PC-3 (cell line): ENCODE measurements around the gene C16orf96. TPM values are rescaled to one million over a fixed set of nuclear protein-coding genes. Genes with fewer than 3 reads are reported as not detected.

Experiments
- ATAC-seq: fragments of 200-7000 bp; cut with Tn5 transposase; 2 replicates; pipeline ENCODE4 v1.9.1; 2020; ENCODE audit warnings: mild to moderate bottlenecking, moderate library complexity
- BruUV-seq: library from RNA; stranded (reverse); fragments of 400-500 nt; replicated peaks from 2 replicates; lab custom pipeline; 2021; lab: Mats Ljungman, UMichigan
- CTCF ChIA-PET: fragments of 300-600 bp; sonication (Branson Sonifier 250); formaldehyde crosslinking; loops from one replicate; lab custom pipeline; 2022; ENCODE audit warnings: antibody characterized with exemption; lab: Charles Lee
- POLR2A ChIA-PET: fragments of 300-600 bp; sonication (Branson Sonifier 250); formaldehyde crosslinking; loops from one replicate; lab custom pipeline; 2022; ENCODE audit warnings: antibody characterized with exemption; ENCODE audit not compliant: unreplicated experiment; lab: Charles Lee
- DNase-seq: peaks from one replicate; pipeline ENCODE4 v3.0.0-alpha.2; 2015
- H2AFZ ChIP-seq: fragments of 300-600 bp; sonication (generic); 2 replicates; pipeline ENCODE4 v1.6.0; 2016; ENCODE audit warnings: antibody characterized with exemption, low read length
- H3F3A ChIP-seq: fragments of 300-600 bp; sonication (generic); one replicate; pipeline ENCODE4 v1.6.0; 2017; ENCODE audit warnings: antibody characterized with exemption, low read length, control low read depth, mild to moderate bottlenecking; ENCODE audit not compliant: unreplicated experiment
- H3K27ac ChIP-seq: fragments of 300-600 bp; sonication (generic); 2 replicates; pipeline ENCODE4 v1.5.1; 2016; ENCODE audit warnings: mild to moderate bottlenecking, low read length
- H3K27me3 ChIP-seq: fragments of 300-600 bp; sonication (generic); 2 replicates; pipeline ENCODE4 v1.6.1; 2016; ENCODE audit warnings: low read length, mixed read lengths
- H3K36me3 ChIP-seq: fragments of 300-600 bp; sonication (generic); 2 replicates; pipeline ENCODE4 v1.6.1; 2016; ENCODE audit warnings: low read depth, mixed run types, low read length, mixed read lengths
- H3K4me1 ChIP-seq: fragments of 300-600 bp; sonication (generic); 2 replicates; pipeline ENCODE4 v1.5.1; 2016; ENCODE audit warnings: low read length; ENCODE audit not compliant: insufficient read depth
- H3K4me2 ChIP-seq: fragments of 300-600 bp; sonication (generic); 2 replicates; pipeline ENCODE4 v1.6.0; 2016; ENCODE audit warnings: low read length
- H3K4me3 ChIP-seq: fragments of 300-600 bp; sonication (generic); 2 replicates; pipeline ENCODE4 v1.5.1; 2016; ENCODE audit warnings: mild to moderate bottlenecking, low read length, mixed read lengths
- H3K79me2 ChIP-seq: fragments of 300-600 bp; sonication (generic); 2 replicates; pipeline ENCODE4 v1.6.1; 2017; ENCODE audit warnings: low read length, mixed read lengths
- H3K9ac ChIP-seq: fragments of 300-600 bp; sonication (generic); 2 replicates; pipeline ENCODE4 v1.6.0; 2016; ENCODE audit warnings: mild to moderate bottlenecking, low read length
- H3K9me2 ChIP-seq: fragments of 300-600 bp; sonication (generic); replicated peaks from 2 replicates; pipeline ENCODE4 v1.6.1; 2016; ENCODE audit warnings: mixed run types, low read length, mixed read lengths
- H3K9me3 ChIP-seq: fragments of 300-600 bp; sonication (generic); 2 replicates; pipeline ENCODE4 v1.6.1; 2016; ENCODE audit warnings: low read length, mixed read lengths
- H4K20me1 ChIP-seq: fragments of 300-600 bp; sonication (generic); 2 replicates; pipeline ENCODE4 v1.6.1; 2016; ENCODE audit warnings: low read length, mixed read lengths
- CTCF ChIP-seq: fragments of 300-600 bp; sonication (generic); conservative IDR thresholded peaks from 2 replicates; pipeline ENCODE4 v1.5.1; 2017; ENCODE audit warnings: antibody characterized with exemption, low read depth, mild to moderate bottlenecking, low read length
- EZH2 ChIP-seq: fragments of 300-600 bp; sonication (generic); IDR thresholded peaks from one replicate; pipeline ENCODE4 v1.6.1; 2017; ENCODE audit warnings: antibody characterized with exemption, mild to moderate bottlenecking, low read length; ENCODE audit not compliant: unreplicated experiment
- EZH2phosphoT487 ChIP-seq: fragments of 300-600 bp; sonication (generic); IDR thresholded peaks from 2 replicates; pipeline ENCODE4 v1.6.1; 2018; ENCODE audit warnings: mild to moderate bottlenecking, antibody characterized with exemption, low read length, borderline replicate concordance
- intact Hi-C: fragments of 100-400 bp; cut with micrococcal nuclease; formaldehyde crosslinking; loops from 2 replicates; pipeline ENCODE4 v1.9.0; 2023
- total RNA-seq: library from RNA; depleted of rRNA; stranded (reverse); fragments of >200 nt; gene quantifications from 2 replicates; pipeline ENCODE4 v1.2.3, GENCODE V29; 2014

C16orf96 gene
- total RNA-seq, 1 experiment from 2014 or later: not detected

- no peaks in the 10 kb centered on the region for H3K36me3 ChIP-seq
- H3F3A ChIP-seq: no peaks in the 10 kb centered on the region
- no peaks in the 10 kb centered on the region for H3K79me2 ChIP-seq
- H4K20me1 ChIP-seq: no peaks in the 10 kb centered on the region
- peak within 1 kb of the TSS; percentile 77 for H2AFZ ChIP-seq
- ChIA-PET POLR2A (no interaction called here), CTCF (no interaction called here)
- no peaks in the 10 kb centered on the region for H3K4me1 ChIP-seq
- peak; percentile 86 for DNase-seq
- TSS peak; percentile 37 for BruUV-seq
- peak; percentile 88 for ATAC-seq
- peak within 1 kb of the TSS; percentile 70 for H3K4me3 ChIP-seq
- H3K9me2 ChIP-seq: no peaks in the 10 kb centered on the region
- intact Hi-C loops: no loop called here
- peak within 1 kb of the TSS; percentile 38 for H3K9ac ChIP-seq
- H3K27me3 ChIP-seq: no peaks in the 10 kb centered on the region
- H3K9me3 ChIP-seq: peaks cover 6% of the 10 kb centered on the region; the same call in 1 of the 2 replicates
- H3K27ac ChIP-seq: no peak within 1 kb of the TSS
- TF ChIP-seq EZH2phosphoT487: no peak
- TF ChIP-seq EZH2: no peak
- TF ChIP-seq CTCF: no peak
- peak within 1 kb of the TSS; percentile 87 for H3K4me2 ChIP-seq
These were observed 17.5 kb upstream of the C16orf96 start, which contains the start of gene CDIP1 for GRCh38 chr16:4538350-4539235. Gene CDIP1 (minus strand): TSS chr16:4538773. CDS start chr16:4514130, 24,643 bp downstream.

- intact Hi-C loops: no loop called here
- no peak for ATAC-seq
- no peak for DNase-seq
- Histone ChIP-seq H4K20me1 (no peaks in the 10 kb centered on the region), H3K4me3 (no peak overlapping the region), H3K9ac (no peak overlapping the region), H3K79me2 (no peaks in the 10 kb centered on the region), H2AFZ (no peak overlapping the region), H3F3A (no peaks in the 10 kb centered on the region), H3K27ac (no peak overlapping the region), H3K36me3 (no peaks in the 10 kb centered on the region), H3K4me1 (no peaks in the 10 kb centered on the region), H3K9me2 (no peaks in the 10 kb centered on the region), H3K9me3 (peaks cover 6% of the 10 kb centered on the region; the same call in 1 of the 2 replicates), H3K4me2 (no peak overlapping the region), H3K27me3 (no peaks in the 10 kb centered on the region)
- TF ChIP-seq CTCF: no peak
- TF ChIP-seq EZH2: no peak
- TF ChIP-seq EZH2phosphoT487: no peak
- no TSS peak for BruUV-seq
- POLR2A ChIA-PET: no interaction called here
- CTCF ChIA-PET: no interaction called here
These were observed 16.3 kb upstream of the C16orf96 start for GRCh38 chr16:4539716-4540284.

- H3K27me3 ChIP-seq: no peaks in the 10 kb centered on the region
- no peak for DNase-seq
- no TSS peak for BruUV-seq
- ChIA-PET POLR2A (no interaction called here), CTCF (no interaction called here)
- no peaks in the 10 kb centered on the region for H3K36me3 ChIP-seq
- H3K4me1 ChIP-seq: no peaks in the 10 kb centered on the region
- H2AFZ ChIP-seq: no peak overlapping the region
- no peaks in the 10 kb centered on the region for H3F3A ChIP-seq
- ATAC-seq: no peak
- H3K79me2 ChIP-seq: no peaks in the 10 kb centered on the region
- H3K4me3 ChIP-seq: no peak overlapping the region
- intact Hi-C loops: no loop called here
- H3K27ac ChIP-seq: no peak overlapping the region
- H3K9me2 ChIP-seq: no peaks in the 10 kb centered on the region
- no peaks in the 10 kb centered on the region for H4K20me1 ChIP-seq
- H3K4me2 ChIP-seq: no peak overlapping the region
- H3K9me3 ChIP-seq: peaks cover 6% of the 10 kb centered on the region; the same call in 1 of the 2 replicates
- H3K9ac ChIP-seq: no peak overlapping the region
- TF ChIP-seq CTCF (no peak), EZH2 (no peak), EZH2phosphoT487 (no peak)
These were observed 11.7 kb upstream of the C16orf96 start for GRCh38 chr16:4544473-4544872.
